GM10847 (cell line): Measurements from ENCODE around the gene RET.

ENCODE experiments used
- POLR2A ChIP-seq: IDR thresholded peaks from 2 replicates; pipeline ENCODE4 v1.6.1; 2011; ENCODE audit not compliant: insufficient read length; ENCODE audit errors: extremely low read depth

The RET gene

GRCh38 chr10:43075612-43076003 is 1.3 kb upstream of the RET start:
- TF ChIP-seq POLR2A, result no peak

GRCh38 chr10:43076311-43076875 is 476 bp upstream of the RET start:
- TF ChIP-seq POLR2A, result no peak

GRCh38 chr10:43077421-43078171 is 727 bp downstream of the RET start:
- no peak for TF ChIP-seq POLR2A

GRCh38 chr10:43078175-43078985 is 1.5 kb downstream of the RET start:
- no peak for TF ChIP-seq POLR2A

- TF ChIP-seq POLR2A, result no peak
Measured at GRCh38 chr10:43078986-43079273, 2.1 kb downstream of the RET start.

GRCh38 chr10:43079856-43080255 is 3.0 kb downstream of the RET start:
- TF ChIP-seq POLR2A, result no peak

GRCh38 chr10:43082087-43082486 is 5.2 kb downstream of the RET start:
- TF ChIP-seq POLR2A, result no peak

GRCh38 chr10:43082746-43083145 is 5.9 kb downstream of the RET start:
- TF ChIP-seq POLR2A, result no peak

GRCh38 chr10:43083764-43084163 is 6.9 kb downstream of the RET start:
- TF ChIP-seq POLR2A, result no peak

- no peak for TF ChIP-seq POLR2A
Measured at GRCh38 chr10:43084812-43085211, 7.9 kb downstream of the RET start.

- no peak for TF ChIP-seq POLR2A
Measured at GRCh38 chr10:43086321-43086942, 9.6 kb downstream of the RET start.

GRCh38 chr10:43089519-43089918 is 12.7 kb downstream of the RET start:
- no peak for TF ChIP-seq POLR2A

GRCh38 chr10:43090188-43090587 is 13.3 kb downstream of the RET start:
- no peak for TF ChIP-seq POLR2A

- TF ChIP-seq POLR2A, result no peak
Measured at GRCh38 chr10:43090664-43091063, 13.8 kb downstream of the RET start.

- no peak for TF ChIP-seq POLR2A
Measured at GRCh38 chr10:43091846-43092245, 15.0 kb downstream of the RET start.
